Calu3 (cell line): Measurements from ENCODE around the gene EPSTI1. TPM values are rescaled to one million over a fixed set of nuclear protein-coding genes. Genes with fewer than 3 reads are reported as not detected.
A peak's percentile ranks its signal among the peaks of the same experiment; 100 is the strongest.

Experiments
- BruUV-seq: library from RNA; stranded (reverse); fragments of 400-500 nt; replicated peaks from 2 replicates; lab custom pipeline; 2021; lab: Mats Ljungman, UMichigan
- CTCF ChIA-PET: fragments of 300-600 bp; sonication (Branson Sonifier 250); formaldehyde crosslinking; loops from one replicate; lab custom pipeline; 2022; ENCODE audit warnings: antibody characterized with exemption; lab: Charles Lee
- DNase-seq: peaks from one replicate; pipeline ENCODE4 v3.0.0; 2022
- H3K27ac Mint-ChIP-seq: one replicate; pipeline ENCODE4 v1.8.0; 2022; ENCODE audit warnings: mixed read lengths; ENCODE audit not compliant: unreplicated experiment
- H3K27me3 Mint-ChIP-seq: one replicate; pipeline ENCODE4 v1.8.0; 2022; ENCODE audit warnings: mixed read lengths; ENCODE audit not compliant: unreplicated experiment
- H3K36me3 Mint-ChIP-seq: one replicate; pipeline ENCODE4 v1.8.0; 2022; ENCODE audit warnings: mild to moderate bottlenecking, moderate library complexity, mixed read lengths; ENCODE audit not compliant: insufficient read depth, unreplicated experiment
- H3K4me1 Mint-ChIP-seq: one replicate; pipeline ENCODE4 v1.8.0; 2022; ENCODE audit warnings: mild to moderate bottlenecking, low read depth, mixed read lengths; ENCODE audit not compliant: unreplicated experiment
- H3K4me3 Mint-ChIP-seq: one replicate; pipeline ENCODE4 v1.8.0; 2022; ENCODE audit warnings: mild to moderate bottlenecking, low read depth, moderate library complexity, mixed read lengths; ENCODE audit not compliant: unreplicated experiment
- H3K9me3 Mint-ChIP-seq: one replicate; pipeline ENCODE4 v1.8.0; 2022; ENCODE audit warnings: low read depth, mixed read lengths; ENCODE audit not compliant: unreplicated experiment
- intact Hi-C: fragments of 100-400 bp; cut with micrococcal nuclease; formaldehyde crosslinking; loops from one replicate; pipeline ENCODE4 v1.10.0; 2022; ENCODE audit not compliant: unreplicated experiment
- total RNA-seq: library from RNA; stranded (reverse); gene quantifications from 2 replicates; pipeline ENCODE4 v1.2.3, GENCODE V29; 2022
- TF ChIP-seq, protein P1 (sequence below): fragments of 200-600 bp; IDR thresholded peaks from one replicate; pipeline ENCODE4 v1.8.0; 2022; ENCODE audit warnings: antibody characterized with exemption; ENCODE audit not compliant: unreplicated experiment

EPSTI1 gene
- total RNA-seq, 1 experiment from 2014 or later = 11.5 TPM

DNA sequence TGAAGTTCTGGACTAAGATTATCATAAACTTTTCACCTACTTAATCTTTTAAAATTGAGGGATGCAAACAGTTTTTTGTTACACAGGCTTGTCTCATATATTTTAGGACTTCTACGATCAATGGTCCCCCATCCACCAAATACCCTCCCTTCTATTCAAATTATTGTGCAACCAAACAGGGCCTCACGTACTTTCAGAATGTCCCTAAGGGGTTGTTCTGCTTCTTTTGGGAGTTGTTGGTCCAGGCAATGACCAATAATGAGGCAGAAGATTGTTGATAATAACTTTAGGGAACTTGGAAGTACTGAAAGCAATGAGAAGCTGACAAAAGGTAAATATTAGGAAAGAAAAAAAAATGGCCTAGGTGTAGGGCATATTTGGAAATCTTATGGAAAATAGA is 34.2 kb upstream of the EPSTI1 start:
- Mint-ChIP-seq H3K4me3 (no peak overlapping the region), H3K36me3 (peaks cover 12% of the 10 kb centered on the region), H3K4me1 (no peaks in the 10 kb centered on the region), H3K27ac (no peak overlapping the region), H3K27me3 (no peaks in the 10 kb centered on the region), H3K9me3 (no peaks in the 10 kb centered on the region)
- no TSS peak for BruUV-seq
- CTCF ChIA-PET = no interaction called here
- intact Hi-C loops = no loop called here
- TF ChIP-seq, protein P1, sequence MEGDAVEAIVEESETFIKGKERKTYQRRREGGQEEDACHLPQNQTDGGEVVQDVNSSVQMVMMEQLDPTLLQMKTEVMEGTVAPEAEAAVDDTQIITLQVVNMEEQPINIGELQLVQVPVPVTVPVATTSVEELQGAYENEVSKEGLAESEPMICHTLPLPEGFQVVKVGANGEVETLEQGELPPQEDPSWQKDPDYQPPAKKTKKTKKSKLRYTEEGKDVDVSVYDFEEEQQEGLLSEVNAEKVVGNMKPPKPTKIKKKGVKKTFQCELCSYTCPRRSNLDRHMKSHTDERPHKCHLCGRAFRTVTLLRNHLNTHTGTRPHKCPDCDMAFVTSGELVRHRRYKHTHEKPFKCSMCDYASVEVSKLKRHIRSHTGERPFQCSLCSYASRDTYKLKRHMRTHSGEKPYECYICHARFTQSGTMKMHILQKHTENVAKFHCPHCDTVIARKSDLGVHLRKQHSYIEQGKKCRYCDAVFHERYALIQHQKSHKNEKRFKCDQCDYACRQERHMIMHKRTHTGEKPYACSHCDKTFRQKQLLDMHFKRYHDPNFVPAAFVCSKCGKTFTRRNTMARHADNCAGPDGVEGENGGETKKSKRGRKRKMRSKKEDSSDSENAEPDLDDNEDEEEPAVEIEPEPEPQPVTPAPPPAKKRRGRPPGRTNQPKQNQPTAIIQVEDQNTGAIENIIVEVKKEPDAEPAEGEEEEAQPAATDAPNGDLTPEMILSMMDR = no peak
- DNase-seq = no peak

DNA sequence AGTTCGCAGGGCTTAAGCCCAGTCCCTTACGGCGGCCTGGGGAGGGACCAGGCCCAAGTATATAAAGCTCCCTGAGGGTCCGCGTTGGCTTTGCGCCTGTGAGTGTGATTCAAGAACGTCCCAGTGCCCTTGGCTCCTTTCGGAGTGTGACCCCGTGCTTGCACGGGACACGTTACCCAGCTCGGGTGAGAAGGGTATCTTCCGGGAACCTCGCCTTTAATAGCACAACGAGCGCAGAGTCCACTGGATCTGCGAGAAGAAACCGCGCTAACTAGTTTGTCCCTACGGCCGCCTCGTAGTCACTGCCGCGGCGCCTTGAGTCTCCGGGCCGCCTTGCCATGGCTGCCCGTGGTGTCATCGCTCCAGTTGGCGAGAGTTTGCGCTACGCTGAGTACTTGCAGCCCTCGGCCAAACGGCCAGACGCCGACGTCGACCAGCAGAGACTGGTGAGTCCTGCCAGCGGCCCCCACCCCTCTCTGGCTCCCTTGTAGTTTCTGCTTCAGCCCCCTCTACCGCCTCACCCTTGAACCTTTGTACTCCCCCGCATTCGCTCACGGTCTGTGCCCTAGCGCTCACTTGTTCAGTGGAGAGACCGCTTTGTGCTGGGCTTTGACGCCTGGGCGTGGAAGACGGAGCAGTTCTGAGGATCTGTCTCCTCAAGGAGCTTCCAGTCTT is 31.4 kb upstream of the EPSTI1 start, which contains the start of gene DNAJC15:
DNAJC15 (plus strand) TSS at position 298 of the 675 bp plus-strand sequence; CDS start at position 339, 41 bp downstream.
- H3K4me3 Mint-ChIP-seq = peak within 1 kb of the TSS; percentile 93
- no TSS peak for BruUV-seq

DNA sequence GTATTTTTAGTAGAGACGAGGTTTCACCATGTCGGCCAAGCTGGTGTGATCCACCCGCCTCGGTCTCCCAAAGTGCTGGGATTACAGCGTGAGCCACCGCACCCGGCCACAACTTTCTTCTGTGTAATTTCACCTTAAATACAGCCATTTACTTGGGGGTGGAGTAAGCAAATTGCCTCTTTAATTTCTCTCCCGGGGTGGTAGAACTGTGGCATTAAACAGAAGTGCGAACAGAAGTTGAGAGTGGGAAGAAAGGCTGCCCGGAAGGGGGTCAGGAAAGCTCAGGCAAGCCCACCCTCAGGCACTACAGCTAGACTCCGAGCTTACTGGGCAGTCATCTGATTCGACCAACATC is 30.9 kb upstream of the EPSTI1 start:
- intact Hi-C loops = no loop called here

More for the DNA sequence above, 31.4 kb upstream of the EPSTI1 start, which contains the start of gene DNAJC15:
- intact Hi-C loops = no loop called here
- DNase-seq = peak; percentile 73
- H3K9me3 Mint-ChIP-seq = no peaks in the 10 kb centered on the region
- no peaks in the 10 kb centered on the region for H3K27me3 Mint-ChIP-seq
- peak within 1 kb of the TSS; percentile 94 for H3K27ac Mint-ChIP-seq
- peaks cover 12% of the 10 kb centered on the region for H3K36me3 Mint-ChIP-seq
- CTCF ChIA-PET = no interaction called here
- no peaks in the 10 kb centered on the region for H3K4me1 Mint-ChIP-seq
- TF ChIP-seq, protein P1 = no peak

DNA sequence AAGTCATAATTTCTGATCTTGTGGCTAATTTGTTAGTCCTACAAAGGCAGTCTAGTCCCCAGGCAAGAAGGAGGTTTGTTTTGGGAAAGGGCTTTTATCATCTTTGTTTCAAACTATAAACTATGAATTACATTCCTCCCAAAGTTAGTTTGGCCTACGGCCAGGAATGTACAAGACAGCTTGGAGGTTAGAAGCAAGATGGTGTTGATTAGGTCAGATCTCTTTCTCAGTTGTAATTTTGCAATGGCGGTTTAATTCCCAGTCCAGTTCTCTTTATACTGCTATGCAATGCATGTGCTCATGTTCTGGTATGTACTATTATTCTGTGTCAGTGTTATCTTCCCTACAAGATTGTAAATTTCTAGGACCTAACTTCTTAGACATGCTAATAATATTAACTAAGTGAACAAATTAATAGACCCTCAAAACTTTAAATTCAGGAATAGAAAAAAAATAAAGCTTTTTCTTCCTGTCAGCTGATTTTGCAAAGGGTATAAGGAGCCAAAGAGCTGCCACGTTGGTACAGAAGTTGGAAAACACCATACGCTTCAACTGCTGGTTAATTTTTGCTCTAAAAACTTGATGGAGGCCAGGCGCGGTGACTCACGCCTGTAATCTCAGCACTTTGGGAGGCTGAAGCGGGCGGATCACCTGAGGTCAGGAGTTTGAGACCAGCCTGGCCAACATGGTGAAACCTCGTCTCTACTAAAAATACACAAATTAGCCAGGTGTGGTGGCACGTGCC is 30.1 kb upstream of the EPSTI1 start:
- no peaks in the 10 kb centered on the region for H3K9me3 Mint-ChIP-seq
- no peak for DNase-seq
- TF ChIP-seq, protein P1 = no peak
- no TSS peak for BruUV-seq
- no peaks in the 10 kb centered on the region for H3K4me1 Mint-ChIP-seq
- H3K4me3 Mint-ChIP-seq = no peak overlapping the region
- H3K27ac Mint-ChIP-seq = no peak overlapping the region
- H3K27me3 Mint-ChIP-seq = no peaks in the 10 kb centered on the region
- CTCF ChIA-PET = no interaction called here
- peaks cover 12% of the 10 kb centered on the region for H3K36me3 Mint-ChIP-seq
- intact Hi-C loops = no loop called here

More for the DNA sequence above, 30.9 kb upstream of the EPSTI1 start:
- Mint-ChIP-seq H3K27ac (no peak overlapping the region), H3K4me1 (no peaks in the 10 kb centered on the region), H3K27me3 (no peaks in the 10 kb centered on the region), H3K4me3 (peak overlapping the region; percentile 93), H3K9me3 (no peaks in the 10 kb centered on the region), H3K36me3 (peaks cover 12% of the 10 kb centered on the region)
- DNase-seq = no peak
- CTCF ChIA-PET = no interaction called here
- no TSS peak for BruUV-seq
- TF ChIP-seq, protein P1 = no peak
